ENCODE results near the gene ARID1B.

DNA sequence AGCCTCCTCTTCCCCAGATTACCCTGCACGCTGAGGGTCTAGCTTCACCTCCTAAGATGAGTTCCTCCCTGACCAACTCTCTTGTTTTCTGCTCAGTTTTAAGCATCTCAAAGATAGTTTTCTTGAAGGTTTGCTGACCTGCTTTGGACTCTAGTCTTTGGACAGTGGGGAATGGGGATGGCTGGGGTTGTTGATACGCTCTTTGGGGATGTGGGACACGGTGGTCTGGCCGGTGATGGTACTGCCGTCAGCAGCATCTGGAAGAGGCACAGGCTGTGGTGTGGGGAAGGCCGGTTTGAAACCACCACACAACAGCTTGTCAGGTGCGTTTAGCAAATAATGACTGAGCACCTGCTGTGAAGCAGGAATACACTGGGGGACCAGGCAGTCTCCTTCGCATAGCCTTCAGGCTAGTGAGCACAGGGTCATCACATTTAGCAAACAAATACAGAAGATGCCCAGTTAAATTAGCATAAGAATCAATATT is 452.0 kb downstream of the ARID1B start:
- TF ChIP-seq, protein P1, sequence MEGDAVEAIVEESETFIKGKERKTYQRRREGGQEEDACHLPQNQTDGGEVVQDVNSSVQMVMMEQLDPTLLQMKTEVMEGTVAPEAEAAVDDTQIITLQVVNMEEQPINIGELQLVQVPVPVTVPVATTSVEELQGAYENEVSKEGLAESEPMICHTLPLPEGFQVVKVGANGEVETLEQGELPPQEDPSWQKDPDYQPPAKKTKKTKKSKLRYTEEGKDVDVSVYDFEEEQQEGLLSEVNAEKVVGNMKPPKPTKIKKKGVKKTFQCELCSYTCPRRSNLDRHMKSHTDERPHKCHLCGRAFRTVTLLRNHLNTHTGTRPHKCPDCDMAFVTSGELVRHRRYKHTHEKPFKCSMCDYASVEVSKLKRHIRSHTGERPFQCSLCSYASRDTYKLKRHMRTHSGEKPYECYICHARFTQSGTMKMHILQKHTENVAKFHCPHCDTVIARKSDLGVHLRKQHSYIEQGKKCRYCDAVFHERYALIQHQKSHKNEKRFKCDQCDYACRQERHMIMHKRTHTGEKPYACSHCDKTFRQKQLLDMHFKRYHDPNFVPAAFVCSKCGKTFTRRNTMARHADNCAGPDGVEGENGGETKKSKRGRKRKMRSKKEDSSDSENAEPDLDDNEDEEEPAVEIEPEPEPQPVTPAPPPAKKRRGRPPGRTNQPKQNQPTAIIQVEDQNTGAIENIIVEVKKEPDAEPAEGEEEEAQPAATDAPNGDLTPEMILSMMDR (IDR thresholded peaks at IDR 0.05) = no peak
- TF ChIP-seq EZH2 (IDR thresholded peaks at IDR 0.05) = no peak

Measured in neural progenitor cell (in vitro differentiated cells).